K562 (cell line): ENCODE data around the gene HIP1R. TPM values are rescaled to one million over a fixed set of nuclear protein-coding genes. Genes with fewer than 3 reads are reported as not detected.

ENCODE experiments used
- ATAC-seq: fragments of 200-7000 bp; cut with Tn5 transposase; 3 replicates; pipeline ENCODE4 v1.9.1; 2020; ENCODE audit warnings: moderate library complexity
- BruUV-seq: library from RNA; stranded (reverse); fragments of 400-500 nt; replicated peaks from 2 replicates; lab custom pipeline; 2021; lab: Mats Ljungman, UMichigan
- CTCF ChIA-PET: fragments of 300-600 bp; formaldehyde crosslinking; extraction: SDS; loops from one replicate; lab custom pipeline; 2021; ENCODE audit warnings: low intra/inter-chr PET ratio; lab: Yijun Ruan, JAX
- POLR2A ChIA-PET: fragments of 300-600, 350-650 bp; sonication (Branson Sonifier 250); formaldehyde crosslinking; extraction: SDS; loops from one replicate; lab custom pipeline; 2021; ENCODE audit warnings: antibody characterized with exemption, inconsistent platforms; lab: Yijun Ruan, JAX
- DNase-seq, 4 experiments: peaks; one replicate each; pipeline versions ENCODE4 v3.0.0 to v3.0.0-alpha.2; 2011 to 2018; ENCODE audit warnings: low spot score in 3 of 4, mixed read lengths in 3 of 4; ENCODE audit errors: extremely low read depth in 1 of 4
- FAIRE-seq: peaks from 2 replicates; lab custom pipeline; 2011; peaks lifted over from hg19 to GRCh38; lab: Jason Lieb, UNC
- H2AFZ ChIP-seq: 2 replicates; pipeline ENCODE4 v1.6.0; 2011; ENCODE audit warnings: low read depth, low read length, control low read depth, inconsistent platforms
- H3K27ac ChIP-seq: fragments of 200-600 bp; 3 replicates; pipeline ENCODE4 v1.8.0; 2011; ENCODE audit warnings: low read depth, mild to moderate bottlenecking, control low read depth, inconsistent platforms, low read length, moderate library complexity, mixed read lengths; ENCODE audit errors: extremely low read depth
- H3K27me3 ChIP-seq, 2 experiments: fragments of 300-600 bp in 1 of 2; 2 replicates in 1 of 2; 3 replicates in 1 of 2; pipeline versions ENCODE4 v1.6.0 to v1.8.0; 2011; ENCODE audit warnings: inconsistent platforms in 2 of 2, low read length in 2 of 2, mild to moderate bottlenecking in 1 of 2, mixed read lengths in 1 of 2, moderate library complexity in 1 of 2; ENCODE audit not compliant: control insufficient read depth in 2 of 2, insufficient read depth in 2 of 2
- H3K36me3 ChIP-seq: fragments of 300-600 bp; 3 replicates; pipeline ENCODE4 v1.8.0; 2011; ENCODE audit warnings: mild to moderate bottlenecking, low read length, inconsistent platforms; ENCODE audit not compliant: control insufficient read depth, insufficient read depth
- H3K4me1 ChIP-seq, 2 experiments: fragments of 200-600 bp in 1 of 2; replicated peaks in 1 of 2; 2 replicates in 1 of 2; 3 replicates in 1 of 2; pipeline versions ENCODE4 v1.5.1 to v1.8.0; 2011; ENCODE audit warnings: inconsistent platforms in 2 of 2, low read length in 2 of 2, mild to moderate bottlenecking in 1 of 2, mixed read lengths in 1 of 2, moderate library complexity in 1 of 2; ENCODE audit not compliant: control insufficient read depth in 2 of 2, insufficient read depth in 2 of 2
- H3K4me2 ChIP-seq: 2 replicates; pipeline ENCODE4 v1.6.1; 2011; ENCODE audit warnings: low read length, control low read depth, inconsistent platforms, mixed read lengths; ENCODE audit not compliant: insufficient read depth
- H3K4me3 ChIP-seq: fragments of 200-600 bp; sonication (generic), shearing (Covaris generic); 2 replicates; pipeline ENCODE4 v1.5.1; 2016; ENCODE audit warnings: control low read depth, inconsistent platforms
- H3K79me2 ChIP-seq: fragments of 200-600 bp; 3 replicates; pipeline ENCODE4 v1.8.0; 2011; ENCODE audit warnings: low read length, inconsistent platforms; ENCODE audit not compliant: control insufficient read depth, insufficient read depth
- H3K9ac ChIP-seq, 2 experiments: 2 replicates each; pipeline versions ENCODE4 v1.6.0 to v1.6.1; 2011; ENCODE audit warnings: low read depth in 2 of 2, low read length in 2 of 2, control low read depth in 1 of 2, inconsistent platforms in 1 of 2, mild to moderate bottlenecking in 1 of 2, mixed read lengths in 1 of 2; ENCODE audit not compliant: insufficient read depth in 1 of 2
- H3K9me1 ChIP-seq: one replicate; pipeline ENCODE4 v1.6.0; 2011; ENCODE audit warnings: inconsistent platforms, mild to moderate bottlenecking, low read length, moderate library complexity; ENCODE audit not compliant: control insufficient read depth, insufficient read depth
- H3K9me3 ChIP-seq: replicated peaks from 2 replicates; pipeline ENCODE4 v1.5.1; 2011; ENCODE audit warnings: low read depth, low read length, inconsistent platforms; ENCODE audit not compliant: control insufficient read depth, insufficient read depth
- H4K20me1 ChIP-seq: replicated peaks from 2 replicates; pipeline ENCODE4 v1.6.1; 2011; ENCODE audit warnings: low read length, inconsistent platforms, mixed read lengths; ENCODE audit not compliant: control insufficient read depth, insufficient read depth
- CHD4 ChIP-seq: fragments of 200-600 bp; sonication (generic); IDR thresholded peaks from 3 replicates; pipeline ENCODE4 v1.6.1; 2012; ENCODE audit warnings: low read depth, mild to moderate bottlenecking, mixed read lengths, low read length, inconsistent platforms; ENCODE audit not compliant: insufficient read depth, insufficient replicate concordance, poor library complexity, severe bottlenecking
- FOXA1 ChIP-seq: fragments of 450-650 bp; IDR thresholded peaks from 2 replicates; pipeline ENCODE4 v1.6.1; 2016; ENCODE audit warnings: mild to moderate bottlenecking, borderline replicate concordance
- FOXK1 ChIP-seq: sonication (generic); formaldehyde crosslinking; IDR thresholded peaks from 2 replicates; pipeline ENCODE4 v1.8.0; 2022; ENCODE audit warnings: missing genetic modification reagents, mild to moderate bottlenecking, borderline replicate concordance
- HINFP ChIP-seq: fragments of 450-650 bp; conservative IDR thresholded peaks from 2 replicates; pipeline ENCODE4 v1.6.1; 2016; ENCODE audit warnings: missing genetic modification characterization, low read depth, mild to moderate bottlenecking, control low read depth, missing compliant biosample characterization
- HMG20A ChIP-seq: fragments of 450-650 bp; formaldehyde crosslinking; conservative IDR thresholded peaks from 2 replicates; pipeline ENCODE4 v1.4.0; 2020; ENCODE audit warnings: mild to moderate bottlenecking, mixed read lengths
- IRF2 ChIP-seq: sonication (generic); formaldehyde crosslinking; IDR thresholded peaks from 2 replicates; pipeline ENCODE4 v1.8.1; 2022; ENCODE audit warnings: mild to moderate bottlenecking, missing genetic modification reagents
- LARP7 ChIP-seq: fragments of 450-650 bp; IDR thresholded peaks from 2 replicates; pipeline ENCODE4 v1.6.1; 2016
- MCM5 ChIP-seq: fragments of 450-650 bp; IDR thresholded peaks from 2 replicates; pipeline ENCODE4 v1.6.1; 2016; ENCODE audit warnings: low read depth
- POLR3G ChIP-seq: IDR thresholded peaks from 2 replicates; pipeline ENCODE4 v1.6.1; 2011; ENCODE audit not compliant: insufficient read length, insufficient replicate concordance; ENCODE audit errors: extremely low read depth
- PREB ChIP-seq: sonication (generic); formaldehyde crosslinking; IDR thresholded peaks from 2 replicates; pipeline ENCODE4 v1.8.1; 2023; ENCODE audit warnings: mild to moderate bottlenecking, missing genetic modification reagents
- PTTG1 ChIP-seq: fragments of 450-650 bp; IDR thresholded peaks from 2 replicates; pipeline ENCODE4 v1.6.1; 2016; ENCODE audit warnings: low read depth, mild to moderate bottlenecking, missing genetic modification characterization, missing compliant biosample characterization
- RBM39 ChIP-seq: fragments of 200-400 bp; formaldehyde crosslinking; optimal IDR thresholded peaks from 2 replicates; pipeline ENCODE3; 2018; ENCODE audit warnings: low read depth, low read length
- SIRT6 ChIP-seq: IDR thresholded peaks from one replicate; pipeline ENCODE4 v1.6.1; 2012; ENCODE audit warnings: low read depth, mild to moderate bottlenecking, control low read depth, inconsistent platforms, low read length, moderate library complexity
- SRSF1 ChIP-seq: fragments of 200-400 bp; formaldehyde crosslinking; IDR thresholded peaks from 2 replicates; pipeline ENCODE4 v1.6.1; 2017; ENCODE audit warnings: mild to moderate bottlenecking, low read depth, low read length, moderate library complexity
- TEAD4 ChIP-seq, 2 experiments: sonication (generic) in 1 of 2; formaldehyde crosslinking in 1 of 2; IDR thresholded peaks; 2 replicates each; pipeline versions ENCODE4 v1.6.1 to v1.8.0; 2012 to 2022; ENCODE audit warnings: borderline replicate concordance in 1 of 2, inconsistent platforms in 1 of 2, low read length in 1 of 2, mild to moderate bottlenecking in 1 of 2, missing genetic modification reagents in 1 of 2
- ZNF140 ChIP-seq: fragments of 250-450 bp; sonication (Bioruptor Pico); IDR thresholded peaks from 2 replicates; pipeline ENCODE4 v1.8.0; 2021; ENCODE audit warnings: moderate library complexity, mild to moderate bottlenecking, inconsistent platforms
- WGBS: fragments of 100-300 bp; shearing (Covaris generic); methylation state at CpG from one replicate; pipeline ENCODE4 v1.1.6; 2016; ENCODE audit warnings: low coverage, mixed read lengths; ENCODE audit not compliant: insufficient coverage; ENCODE audit errors: missing lambda C conversion rate; 5-methylcytosine and 5-hydroxymethylcytosine counted together
- in situ Hi-C: fragments of 300-500 bp; cut with MboI; formaldehyde crosslinking; loops from 4 replicates; pipeline ENCODE4 v1.15.0; 2018; ENCODE audit warnings: inconsistent platforms, mixed read lengths
- intact Hi-C: fragments of 100-400 bp; cut with micrococcal nuclease; formaldehyde crosslinking; loops from 2 replicates; pipeline ENCODE4 v1.14.2; 2022
- polyA plus RNA-seq, 8 experiments: library from polyadenylated mRNA; depleted of rRNA in 4 of 8; stranded (reverse) in 5 of 8; unstranded in 3 of 8; fragments of >200 nt; fragmentation: Nextera tagmentation in 2 of 8; fragmentation: Illumina TruSeq in 1 of 8; extraction: Ambion mirVana in 2 of 8; extraction: Trizol in 1 of 8; gene quantifications; 2 replicates each; pipeline versions ENCODE4 v1.2.1 to v1.2.3, GENCODE V29; 2011 to 2014; ENCODE audit warnings: inconsistent platforms in 1 of 8, missing spikeins in 1 of 8
- total RNA-seq, 7 experiments: library from RNA; depleted of rRNA in 6 of 7; stranded (reverse); fragments of >200 nt in 6 of 7; fragmentation: Illumina TruSeq in 2 of 7; extraction: Trizol in 2 of 7; gene quantifications; 2 replicates each; pipeline versions ENCODE4 v1.2.1 to v1.2.3, GENCODE V29; 2011 to 2021; ENCODE audit warnings: low replicate concordance in 1 of 7
- TF ChIP-seq, protein P1 (sequence below): fragments of 450-650 bp; IDR thresholded peaks from 2 replicates; pipeline ENCODE4 v1.6.1; 2014; ENCODE audit warnings: low read depth, mild to moderate bottlenecking, moderate library complexity, borderline replicate concordance

HIP1R gene
- total and polyA plus RNA-seq, 9 of the 15 experiments (the other 6 are each of a cell fraction or from before 2014, with no cell fraction given): 0.15 to 31.0 (median 14.2) TPM

DNA sequence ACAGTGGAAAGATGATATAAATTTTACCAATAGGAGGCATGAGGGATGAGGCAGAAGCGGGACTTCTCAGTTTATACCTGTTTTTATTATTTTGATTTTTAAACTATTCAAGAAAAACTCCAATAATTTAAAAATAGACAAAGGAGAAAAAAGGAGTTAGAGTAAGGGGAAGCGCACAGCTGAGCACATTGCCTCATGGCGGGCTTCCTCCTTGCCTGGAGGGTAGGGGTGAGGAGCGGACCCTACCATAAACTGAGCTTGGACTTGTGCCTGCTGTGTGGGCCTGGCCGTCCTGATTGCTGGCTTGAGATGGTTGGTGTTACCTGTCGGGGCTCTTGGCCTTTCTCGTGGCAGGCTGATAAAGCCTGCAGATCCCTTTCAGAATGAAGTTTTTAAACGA, 15.1 kb upstream of the HIP1R start:
- H3K27me3 ChIP-seq: no peaks in the 10 kb centered on the region
- ChIA-PET CTCF (no interaction called here), POLR2A (interaction anchor here (0.6 kb wide), 2 partner anchors 30 to 44 kb away, joined by 4 read pairs; no protein-coding TSS in a partner anchor)
- intact Hi-C loops: no loop called here
- no peak for ATAC-seq
- no peaks in the 10 kb centered on the region for H3K79me2 ChIP-seq
- H3K9me3 ChIP-seq: no peaks in the 10 kb centered on the region
- H3K9me1 ChIP-seq: no peaks in the 10 kb centered on the region
- DNase-seq: no peak
- no peak overlapping the region for H2AFZ ChIP-seq
- no peaks in the 10 kb centered on the region for H3K36me3 ChIP-seq
- BruUV-seq: no TSS peak
- H4K20me1 ChIP-seq: no peaks in the 10 kb centered on the region
- H3K27ac ChIP-seq: no peak overlapping the region
- H3K9ac ChIP-seq: no peak overlapping the region
- 63% methylated on average over 8 of the region's 8 CpGs for WGBS
- H3K4me1 ChIP-seq: peaks cover 3 to 6% of the 10 kb centered on the region in 2 experiments; a peak in 2 of 5 replicates
- in situ Hi-C loops: no loop called here
- FAIRE-seq: no peak
- H3K4me2 ChIP-seq: no peak overlapping the region
- no peak overlapping the region for H3K4me3 ChIP-seq
- TF ChIP-seq IRF2 (CRISPR knock-in tag): no peak
- no peak for TF ChIP-seq TEAD4 (IDR thresholded peaks at IDR 0.05; ENCODE audit: low read length)
- no peak for TF ChIP-seq TEAD4 (CRISPR knock-in tag; IDR thresholded peaks at IDR 0.05; ENCODE audit: borderline replicate concordance)
- no peak for TF ChIP-seq SIRT6
- no peak for TF ChIP-seq CHD4
- no peak for TF ChIP-seq FOXA1
- TF ChIP-seq SRSF1: no peak
- no peak for TF ChIP-seq ZNF140 (CRISPR knock-in tag)
- no peak for TF ChIP-seq HMG20A (CRISPR knock-in tag)
- TF ChIP-seq PREB (CRISPR knock-in tag): no peak
- TF ChIP-seq HINFP: no peak
- TF ChIP-seq FOXK1 (CRISPR knock-in tag): no peak
- TF ChIP-seq MCM5: no peak
- TF ChIP-seq POLR3G: no peak
- TF ChIP-seq PTTG1: no peak
- no peak for TF ChIP-seq LARP7
- no peak for TF ChIP-seq RBM39
- TF ChIP-seq, protein P1, sequence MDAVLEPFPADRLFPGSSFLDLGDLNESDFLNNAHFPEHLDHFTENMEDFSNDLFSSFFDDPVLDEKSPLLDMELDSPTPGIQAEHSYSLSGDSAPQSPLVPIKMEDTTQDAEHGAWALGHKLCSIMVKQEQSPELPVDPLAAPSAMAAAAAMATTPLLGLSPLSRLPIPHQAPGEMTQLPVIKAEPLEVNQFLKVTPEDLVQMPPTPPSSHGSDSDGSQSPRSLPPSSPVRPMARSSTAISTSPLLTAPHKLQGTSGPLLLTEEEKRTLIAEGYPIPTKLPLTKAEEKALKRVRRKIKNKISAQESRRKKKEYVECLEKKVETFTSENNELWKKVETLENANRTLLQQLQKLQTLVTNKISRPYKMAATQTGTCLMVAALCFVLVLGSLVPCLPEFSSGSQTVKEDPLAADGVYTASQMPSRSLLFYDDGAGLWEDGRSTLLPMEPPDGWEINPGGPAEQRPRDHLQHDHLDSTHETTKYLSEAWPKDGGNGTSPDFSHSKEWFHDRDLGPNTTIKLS: no peak
